GM18867 (cell line): ENCODE measurements around the gene KHDC4.
A peak's percentile ranks its signal among the peaks of the same experiment; 100 is the strongest.
"Not testable (repeated sequence)": the region's sequence is repeated elsewhere in the genome, so short reads cannot be mapped to it uniquely, and the experiment has no call there.

Source experiments
- ATAC-seq: cut with Tn5 transposase; IDR thresholded peaks from one replicate; pipeline ENCODE4 v1.9.1; 2021; ENCODE audit warnings: mild to moderate bottlenecking, moderate library complexity; ENCODE audit not compliant: unreplicated experiment

The KHDC4 gene

DNA sequence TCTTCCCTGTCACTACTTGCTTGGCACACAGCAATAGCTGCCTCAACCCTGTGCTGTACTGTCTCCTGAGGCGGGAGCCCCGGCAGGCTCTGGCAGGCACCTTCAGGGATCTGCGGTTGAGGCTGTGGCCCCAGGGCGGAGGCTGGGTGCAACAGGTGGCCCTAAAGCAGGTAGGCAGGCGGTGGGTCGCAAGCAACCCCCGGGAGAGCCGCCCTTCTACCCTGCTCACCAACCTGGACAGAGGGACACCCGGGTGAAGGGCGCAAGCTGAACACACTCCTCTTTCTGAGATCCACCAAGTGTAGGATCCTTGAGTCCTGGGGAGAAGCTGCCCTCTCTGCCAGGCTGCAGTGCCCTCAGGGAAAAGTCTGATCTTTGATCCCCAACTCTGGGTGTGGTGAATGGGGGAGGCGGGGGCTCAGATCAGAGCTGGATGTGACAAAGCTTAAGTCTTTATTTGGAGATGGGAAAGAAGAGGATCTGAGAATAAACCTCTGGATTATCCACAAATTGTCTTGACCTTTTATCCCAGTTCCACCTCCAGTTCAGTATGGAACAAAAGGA is 8.4 kb upstream of the KHDC4 start:
- ATAC-seq: no peak

- no peak for ATAC-seq
Measured at GRCh38 chr1:155941845-155942531, 7.8 kb upstream of the KHDC4 start.

- no peak for ATAC-seq
Measured at GRCh38 chr1:155940993-155941844, 7.0 kb upstream of the KHDC4 start, which contains the start of gene RXFP4. Gene RXFP4 (plus strand): TSS chr1:155941638. CDS start chr1:155941710, 72 bp downstream.

- no peak for ATAC-seq
Measured at GRCh38 chr1:155940482-155940992, 6.3 kb upstream of the KHDC4 start.

DNA sequence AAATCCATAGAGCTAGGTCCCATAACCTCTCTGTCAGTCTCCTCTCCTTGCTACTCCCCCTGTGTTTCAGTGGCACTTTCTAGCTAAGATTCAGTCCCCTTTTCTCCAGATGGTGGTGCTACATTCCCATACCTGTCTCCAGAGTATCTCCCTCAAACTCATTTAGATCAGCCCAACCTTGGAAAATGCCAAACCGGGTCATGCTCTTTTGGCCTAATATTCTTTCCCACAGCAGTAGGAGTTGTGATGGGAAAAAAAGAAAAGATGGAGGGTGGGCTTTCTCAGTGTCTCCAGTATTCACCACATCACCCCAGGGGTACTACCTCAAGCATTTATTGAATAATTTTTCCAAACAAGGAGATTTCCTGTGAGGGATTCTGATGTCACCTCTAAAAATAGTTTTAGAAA is 4.0 kb upstream of the KHDC4 start:
- ATAC-seq: no peak

- no peak for ATAC-seq
Measured at GRCh38 chr1:155934936-155935590, 850 bp upstream of the KHDC4 start.

DNA sequence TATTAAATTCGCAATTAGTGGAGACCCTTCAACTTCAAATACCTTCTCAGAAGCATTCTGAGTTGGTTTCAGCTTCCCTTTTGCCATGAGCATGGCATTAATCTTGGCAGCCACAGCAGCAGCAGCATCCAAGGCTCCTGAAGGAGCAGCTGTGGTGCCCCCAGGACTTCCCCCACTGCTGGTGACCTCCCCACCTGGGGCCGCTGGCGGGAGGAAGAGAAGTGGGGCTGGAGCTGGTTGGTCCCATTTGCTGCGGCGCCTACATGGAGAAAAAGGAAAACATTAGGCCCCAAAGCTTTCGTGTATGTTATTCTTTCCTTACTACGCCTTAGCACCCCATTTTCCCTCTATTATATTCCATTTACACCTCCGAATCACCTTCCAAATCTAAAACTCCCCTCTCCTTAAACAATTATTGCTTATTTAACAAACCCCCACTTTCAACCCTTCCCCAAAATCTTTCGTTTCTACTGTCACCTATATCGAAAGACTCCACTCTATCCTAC is 569 bp downstream of the KHDC4 start:
- no peak for ATAC-seq

DNA sequence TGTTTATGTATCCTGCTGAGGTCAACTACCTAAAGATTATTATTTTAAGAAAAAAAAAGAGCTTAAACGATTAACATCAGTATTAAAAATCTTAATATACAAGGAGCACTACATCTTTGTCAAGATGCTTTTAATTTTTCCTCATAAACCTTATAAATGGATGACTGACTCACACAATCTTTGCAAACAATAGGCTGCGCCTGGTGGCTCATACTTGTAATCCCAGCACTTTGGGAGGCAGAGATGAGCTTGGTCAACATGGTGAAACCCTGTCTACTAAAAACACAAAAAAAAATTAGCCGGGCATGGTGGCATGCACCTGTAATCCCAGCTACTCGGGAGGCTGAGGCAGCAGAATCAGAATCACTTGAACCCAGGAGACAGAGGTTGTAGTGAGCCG is 1.7 kb downstream of the KHDC4 start:
- ATAC-seq: no peak

GRCh38 chr1:155932081-155932480 is 2.1 kb downstream of the KHDC4 start:
- ATAC-seq: no peak

DNA sequence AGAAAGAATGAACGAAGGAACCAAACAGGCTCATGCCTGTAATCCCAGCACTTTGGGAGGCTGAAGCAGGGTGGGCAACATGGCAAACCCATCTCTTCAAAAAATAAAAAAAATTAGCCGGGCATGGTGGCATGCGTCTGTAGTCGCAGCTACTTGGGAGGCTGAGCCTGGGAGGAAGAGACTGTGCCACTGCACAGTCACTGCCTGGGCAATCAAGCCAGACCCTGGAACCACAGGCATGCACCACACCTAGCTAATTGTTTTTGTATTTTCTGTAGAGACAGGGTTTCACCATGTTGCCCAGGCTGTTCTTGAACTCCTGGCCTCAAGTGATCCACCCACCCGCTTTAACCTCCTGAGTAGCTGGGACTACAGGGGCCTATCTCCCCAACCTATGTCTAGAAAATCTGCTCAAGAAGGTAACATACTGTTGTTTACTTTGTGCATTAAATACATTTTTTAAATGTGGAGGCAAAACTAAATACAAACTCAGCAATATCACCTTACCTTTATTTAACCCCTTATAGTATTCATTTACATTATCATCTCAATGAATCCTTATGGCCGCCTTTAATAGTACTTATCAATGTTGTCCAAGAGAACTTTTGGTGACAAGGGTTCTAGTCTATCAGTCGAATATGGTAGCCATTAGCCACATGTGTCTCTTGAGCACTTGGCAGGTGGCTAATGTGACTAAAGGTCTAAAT is 2.7 kb downstream of the KHDC4 start:
- no peak for ATAC-seq

DNA sequence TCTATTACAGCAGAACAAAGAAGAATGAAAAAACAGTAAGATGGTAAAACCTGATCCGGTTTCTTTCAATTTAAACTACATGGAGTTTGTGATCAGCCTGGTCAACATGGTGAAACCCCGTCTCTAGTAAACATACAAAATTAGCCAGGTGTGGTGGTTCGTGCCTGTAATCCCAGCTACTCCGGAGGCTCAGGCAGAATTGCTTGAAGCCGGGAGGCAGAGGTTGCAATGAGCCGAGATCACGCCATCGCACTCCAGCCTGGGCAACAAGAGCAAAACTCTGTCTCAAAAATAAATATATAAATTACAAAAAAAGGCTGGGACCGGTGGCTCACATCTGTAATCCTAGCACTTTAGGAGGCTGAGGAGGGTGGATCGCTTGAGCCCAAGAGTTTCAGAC is 3.5 kb downstream of the KHDC4 start:
- ATAC-seq: not testable (repeated sequence)

DNA sequence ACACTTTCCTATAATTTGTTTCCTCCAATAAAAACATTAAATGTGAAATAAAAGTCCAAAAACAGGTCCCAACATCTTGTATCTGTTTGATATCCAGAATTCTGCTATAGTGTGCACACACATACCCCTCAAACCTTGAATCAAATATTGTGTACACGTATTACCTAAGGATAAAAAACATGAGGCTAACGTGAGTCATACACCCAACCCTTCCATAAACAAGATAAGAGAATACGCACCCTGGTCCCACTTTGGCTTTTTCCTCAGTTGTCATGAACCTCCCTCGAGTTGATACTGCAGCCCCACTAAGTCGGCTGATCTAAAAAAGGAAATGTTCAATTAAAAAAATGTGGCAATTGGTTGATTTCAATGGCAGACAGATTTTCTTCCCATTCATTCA is 5.2 kb downstream of the KHDC4 start:
- no peak for ATAC-seq

DNA sequence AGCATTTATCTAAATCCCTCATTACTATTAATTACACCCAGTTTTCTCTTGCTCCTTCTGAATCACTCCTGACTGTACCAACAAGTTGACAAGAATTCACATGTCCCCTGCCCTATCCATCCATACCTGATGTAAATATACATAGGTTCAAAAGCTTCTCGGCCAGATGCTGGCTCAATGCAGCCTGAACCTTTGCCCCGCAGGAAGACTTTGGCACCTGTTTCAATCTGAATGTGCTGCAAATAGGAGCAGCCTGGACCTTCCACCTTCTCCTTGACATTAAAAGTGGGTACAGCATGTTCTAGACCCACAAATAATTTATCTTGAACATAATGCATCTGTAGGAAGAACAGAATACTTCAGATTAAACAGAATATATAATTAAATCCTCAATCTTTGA is 8.7 kb downstream of the KHDC4 start:
- ATAC-seq: no peak

- no peak for ATAC-seq
Measured at GRCh38 chr1:155920717-155921116, 13.5 kb downstream of the KHDC4 start.

GRCh38 chr1:155919801-155920200 is 14.4 kb downstream of the KHDC4 start:
- no peak for ATAC-seq

GRCh38 chr1:155918660-155919059 is 15.6 kb downstream of the KHDC4 start:
- no peak for ATAC-seq

- ATAC-seq: no peak
Measured at GRCh38 chr1:155913969-155914757, 20.1 kb downstream of the KHDC4 start.

DNA sequence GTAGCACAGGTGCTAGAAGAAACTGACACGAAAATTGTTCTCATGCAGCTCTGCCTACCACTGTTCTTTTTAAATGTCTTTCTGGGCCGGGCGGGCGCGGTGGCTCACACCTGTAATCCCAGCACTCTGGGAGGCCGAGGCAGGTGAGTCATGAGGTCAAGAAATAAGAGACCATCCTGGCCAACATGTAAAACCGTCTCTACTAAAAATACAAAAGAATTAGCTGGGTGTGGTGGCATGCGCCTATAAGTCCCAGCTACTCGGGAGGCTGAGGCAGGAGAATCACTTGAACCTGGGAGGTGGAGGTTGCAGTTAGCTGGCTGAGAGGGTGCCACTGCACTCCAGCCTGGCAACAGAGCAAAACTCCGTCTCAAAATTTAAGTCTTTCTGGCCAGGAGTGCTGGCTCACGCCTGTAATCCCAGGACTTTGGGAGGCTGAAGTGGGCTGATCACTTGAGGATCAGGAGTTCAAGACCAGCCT is 22.1 kb downstream of the KHDC4 start:
- peak; percentile 27 for ATAC-seq
